GM12892 (cell line): ENCODE measurements around the gene WDR1.
A peak's percentile ranks its signal among the peaks of the same experiment; 100 is the strongest.

Experiments
- POLR2A ChIP-seq: IDR thresholded peaks from 2 replicates; pipeline ENCODE4 v1.6.1; 2011; ENCODE audit warnings: low read depth, low read length, control low read depth
- POLR2AphosphoS5 ChIP-seq: IDR thresholded peaks from 2 replicates; pipeline ENCODE4 v1.6.1; 2011; ENCODE audit warnings: low read depth, low read length, control low read depth

DNA sequence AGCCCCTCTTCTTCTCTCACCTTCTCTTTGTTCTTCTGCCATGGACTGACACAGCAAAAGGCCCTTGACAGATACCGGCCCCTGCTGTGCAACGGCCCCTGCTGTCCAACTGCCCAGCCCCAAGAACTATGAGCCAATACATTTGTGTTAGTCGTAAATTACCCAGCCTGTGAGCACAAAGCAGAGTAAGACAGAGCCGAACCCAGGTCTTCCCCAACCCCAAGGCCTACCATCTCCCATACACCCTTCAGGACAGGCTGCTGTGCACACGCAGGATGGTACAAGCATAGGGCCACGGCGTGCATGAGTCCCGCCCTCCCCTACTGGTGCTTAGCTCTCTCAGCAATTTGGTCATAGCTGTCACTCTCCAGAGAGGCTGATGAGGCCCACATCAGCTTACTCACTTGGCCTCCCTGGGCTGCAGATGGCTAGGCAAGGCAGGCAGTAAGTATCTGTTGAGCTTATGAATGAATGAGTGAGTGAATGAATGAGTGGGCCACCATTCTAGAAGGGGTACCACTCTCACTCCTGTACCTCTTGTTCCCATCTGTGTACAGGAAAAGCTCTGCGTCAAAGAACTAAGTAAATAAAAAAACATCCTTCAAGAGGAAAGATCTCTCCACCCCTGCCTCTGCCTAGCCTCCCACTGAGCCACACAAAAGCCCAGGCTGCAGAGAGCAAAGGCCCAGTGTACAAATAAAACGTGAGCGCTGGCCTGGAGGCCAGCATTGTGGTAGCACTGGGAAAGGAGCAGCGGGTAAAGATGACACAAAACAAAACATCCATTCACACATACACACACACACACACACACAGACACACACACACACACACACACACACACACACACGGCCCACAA is 13.9 kb downstream of the WDR1 start:
- peak; percentile 15 for TF ChIP-seq POLR2A
- TF ChIP-seq POLR2AphosphoS5 = 0 out of 2 replicates have a peak, but pooled peaks have one; percentile 45
